Measurements from ENCODE around the gene CTNND2. TPM values are rescaled to one million over a fixed set of nuclear protein-coding genes. Genes with fewer than 3 reads are reported as not detected.

Gene CTNND2
- total RNA-seq, 4 donors from 2014 or later: 1.3 to 2.5 (median 2.1) TPM

GRCh38 chr5:11888221-11888620, 16.0 kb downstream of the CTNND2 start:
- TF ChIP-seq POLR2AphosphoS5 (IDR thresholded peaks at IDR 0.05) (no peak), EP300 (IDR thresholded peaks at IDR 0.05) (no peak), CTCF (IDR thresholded peaks at IDR 0.05) (no peak), POLR2A (IDR thresholded peaks at IDR 0.05; ENCODE audit: low read depth) (no peak)
- Histone ChIP-seq H3K36me3 (no peaks in the 10 kb centered on the region), H3K4me1 (no peaks in the 10 kb centered on the region), H3K27me3 (no peaks in the 10 kb centered on the region), H3K9me3 (peaks cover 0 to 2% (median 0%) of the 10 kb centered on the region in 4 donors), H3K4me3 (no peak overlapping the region), H3K27ac (replicated peaks in 1 of 4) (no peak overlapping the region)
- WGBS: 87% methylated on average over 4 of the region's 4 CpGs
- intact Hi-C loops (cut with DNase I): no loop called here
- DNase-seq (ENCODE audit: extremely low spot score): no peak

GRCh38 chr5:11878814-11879213, 25.4 kb downstream of the CTNND2 start:
- no peaks in the 10 kb centered on the region for H3K4me1 ChIP-seq
- no peaks in the 10 kb centered on the region for H3K27me3 ChIP-seq
- DNase-seq (ENCODE audit: extremely low spot score): no peak
- 68% methylated on average over 7 of the region's 7 CpGs for WGBS
- intact Hi-C loops (cut with DNase I): no loop called here
- no peak overlapping the region for H3K27ac ChIP-seq (replicated peaks in 1 of 4)
- TF ChIP-seq POLR2AphosphoS5 (IDR thresholded peaks at IDR 0.05): no peak
- TF ChIP-seq POLR2A (IDR thresholded peaks at IDR 0.05; ENCODE audit: low read depth): no peak
- TF ChIP-seq EP300 (IDR thresholded peaks at IDR 0.05): no peak
- TF ChIP-seq CTCF (IDR thresholded peaks at IDR 0.05): no peak
- no peaks in the 10 kb centered on the region for H3K36me3 ChIP-seq
- H3K4me3 ChIP-seq: no peak overlapping the region
- H3K9me3 ChIP-seq: peaks cover 0 to 7% (median 0%) of the 10 kb centered on the region in 4 donors

- TF ChIP-seq POLR2AphosphoS5 (IDR thresholded peaks at IDR 0.05): no peak
- TF ChIP-seq CTCF (IDR thresholded peaks at IDR 0.05): no peak
- no peak for TF ChIP-seq EP300 (IDR thresholded peaks at IDR 0.05)
- TF ChIP-seq POLR2A (IDR thresholded peaks at IDR 0.05; ENCODE audit: low read depth): no peak
- no peak overlapping the region for H3K27ac ChIP-seq (replicated peaks in 1 of 4)
- 82% methylated on average over 4 of the region's 4 CpGs for WGBS
- no peaks in the 10 kb centered on the region for H3K27me3 ChIP-seq
- intact Hi-C loops (cut with DNase I): no loop called here
- no peaks in the 10 kb centered on the region for H3K9me3 ChIP-seq
- H3K36me3 ChIP-seq: no peaks in the 10 kb centered on the region
- DNase-seq (ENCODE audit: extremely low spot score): no peak
- H3K4me1 ChIP-seq: no peaks in the 10 kb centered on the region
- H3K4me3 ChIP-seq: no peak overlapping the region
These were observed 30.7 kb downstream of the CTNND2 start for GRCh38 chr5:11873587-11873986.

- H3K27ac ChIP-seq (replicated peaks in 1 of 4): no peak overlapping the region
- intact Hi-C loops (cut with DNase I): no loop called here
- WGBS: 100% methylated on average over 1 of the region's 1 CpG
These were observed 35.0 kb downstream of the CTNND2 start for GRCh38 chr5:11869203-11869602.

More at GRCh38 chr5:11869203-11869602, 35.0 kb downstream of the CTNND2 start:
- H3K9me3 ChIP-seq: no peaks in the 10 kb centered on the region
- H3K4me3 ChIP-seq: no peak overlapping the region
- no peaks in the 10 kb centered on the region for H3K36me3 ChIP-seq
- DNase-seq (ENCODE audit: extremely low spot score): no peak
- no peaks in the 10 kb centered on the region for H3K27me3 ChIP-seq
- TF ChIP-seq EP300 (IDR thresholded peaks at IDR 0.05) (no peak), POLR2A (IDR thresholded peaks at IDR 0.05; ENCODE audit: low read depth) (no peak), CTCF (IDR thresholded peaks at IDR 0.05) (no peak), POLR2AphosphoS5 (IDR thresholded peaks at IDR 0.05) (no peak)
- H3K4me1 ChIP-seq: no peaks in the 10 kb centered on the region

Measured in esophagus muscularis mucosa (tissue), 4 donors.